Upper lobe of right lung (tissue), 1 donor: ENCODE measurements around the gene SS18L1. TPM values are rescaled to one million over a fixed set of nuclear protein-coding genes. Genes with fewer than 3 reads are reported as not detected.

ENCODE experiments used
- ATAC-seq: fragments of 200-7000 bp; cut with Tn5 transposase; one replicate; pipeline ENCODE4 v1.9.1; 2020; ENCODE audit warnings: mild to moderate bottlenecking, moderate library complexity
- DNase-seq: peaks from one replicate; pipeline ENCODE4 v3.0.0-alpha.2; 2020
- H3K27ac ChIP-seq: fragments of 200-600 bp; one replicate; pipeline ENCODE4 v1.8.0; 2022
- H3K27me3 ChIP-seq: fragments of 200-600 bp; one replicate; pipeline ENCODE4 v1.8.0; 2022; ENCODE audit warnings: mild to moderate bottlenecking
- H3K36me3 ChIP-seq: fragments of 200-600 bp; one replicate; pipeline ENCODE4 v1.8.0; 2022
- H3K4me1 ChIP-seq: fragments of 200-600 bp; one replicate; pipeline ENCODE4 v1.8.0; 2022
- H3K4me3 ChIP-seq: fragments of 200-600 bp; one replicate; pipeline ENCODE4 v1.8.0; 2022; ENCODE audit warnings: mild to moderate bottlenecking
- H3K9me3 ChIP-seq: fragments of 200-600 bp; one replicate; pipeline ENCODE4 v1.8.0; 2022
- intact Hi-C: fragments of 100-400 bp; cut with DNase I; formaldehyde crosslinking; loops from one replicate; pipeline ENCODE4 v1.11.0; 2022
- total RNA-seq: library from RNA; stranded (reverse); fragmentation: NEBNext Ultra II Directional; extraction: Animal tissue kit (Norgen Biotek cat#: 25700); gene quantifications from one replicate; pipeline ENCODE4 v1.2.1, GENCODE V29; 2021
- TF ChIP-seq, protein P1 (sequence below): fragments of 200-600 bp; IDR thresholded peaks from one replicate; pipeline ENCODE4 v1.8.0; 2022; ENCODE audit warnings: antibody characterized with exemption
- donor health status: DM: no; HTN: yes; CAD: no; lungs with severe emphysema.

SS18L1 gene
- total RNA-seq, 1 donor from 2014 or later, result 12.6 TPM

DNA sequence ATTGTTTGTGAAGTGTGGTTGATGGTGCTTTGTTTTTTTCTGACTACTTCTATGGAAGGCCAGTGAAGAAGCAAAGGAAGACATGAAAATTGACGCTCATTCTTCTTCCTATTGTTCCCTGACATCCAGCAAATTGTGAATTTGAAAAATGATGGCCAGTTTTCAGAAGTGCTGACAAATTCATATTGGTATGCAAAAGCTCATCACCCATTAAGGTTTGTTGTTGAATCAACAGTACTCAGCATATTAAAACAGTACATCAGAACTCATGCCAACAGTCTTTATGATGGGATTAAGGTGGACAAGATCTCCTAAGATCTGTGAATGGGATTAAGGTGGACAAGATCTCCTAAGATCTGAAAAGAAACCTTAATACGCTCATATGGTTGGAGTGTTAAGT, 38.2 kb downstream of the SS18L1 start:
- intact Hi-C loops, result no loop called here
- no peak for DNase-seq
- TF ChIP-seq, protein P1, sequence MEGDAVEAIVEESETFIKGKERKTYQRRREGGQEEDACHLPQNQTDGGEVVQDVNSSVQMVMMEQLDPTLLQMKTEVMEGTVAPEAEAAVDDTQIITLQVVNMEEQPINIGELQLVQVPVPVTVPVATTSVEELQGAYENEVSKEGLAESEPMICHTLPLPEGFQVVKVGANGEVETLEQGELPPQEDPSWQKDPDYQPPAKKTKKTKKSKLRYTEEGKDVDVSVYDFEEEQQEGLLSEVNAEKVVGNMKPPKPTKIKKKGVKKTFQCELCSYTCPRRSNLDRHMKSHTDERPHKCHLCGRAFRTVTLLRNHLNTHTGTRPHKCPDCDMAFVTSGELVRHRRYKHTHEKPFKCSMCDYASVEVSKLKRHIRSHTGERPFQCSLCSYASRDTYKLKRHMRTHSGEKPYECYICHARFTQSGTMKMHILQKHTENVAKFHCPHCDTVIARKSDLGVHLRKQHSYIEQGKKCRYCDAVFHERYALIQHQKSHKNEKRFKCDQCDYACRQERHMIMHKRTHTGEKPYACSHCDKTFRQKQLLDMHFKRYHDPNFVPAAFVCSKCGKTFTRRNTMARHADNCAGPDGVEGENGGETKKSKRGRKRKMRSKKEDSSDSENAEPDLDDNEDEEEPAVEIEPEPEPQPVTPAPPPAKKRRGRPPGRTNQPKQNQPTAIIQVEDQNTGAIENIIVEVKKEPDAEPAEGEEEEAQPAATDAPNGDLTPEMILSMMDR, result no peak
- H3K27ac ChIP-seq, result peak overlapping the region; percentile 97
- no peaks in the 10 kb centered on the region for H3K9me3 ChIP-seq
- H3K36me3 ChIP-seq, result peaks cover 5% of the 10 kb centered on the region
- H3K4me1 ChIP-seq, result peaks cover 14% of the 10 kb centered on the region
- H3K4me3 ChIP-seq, result peak overlapping the region; percentile 94
- ATAC-seq, result no peak
- H3K27me3 ChIP-seq, result no peaks in the 10 kb centered on the region

DNA sequence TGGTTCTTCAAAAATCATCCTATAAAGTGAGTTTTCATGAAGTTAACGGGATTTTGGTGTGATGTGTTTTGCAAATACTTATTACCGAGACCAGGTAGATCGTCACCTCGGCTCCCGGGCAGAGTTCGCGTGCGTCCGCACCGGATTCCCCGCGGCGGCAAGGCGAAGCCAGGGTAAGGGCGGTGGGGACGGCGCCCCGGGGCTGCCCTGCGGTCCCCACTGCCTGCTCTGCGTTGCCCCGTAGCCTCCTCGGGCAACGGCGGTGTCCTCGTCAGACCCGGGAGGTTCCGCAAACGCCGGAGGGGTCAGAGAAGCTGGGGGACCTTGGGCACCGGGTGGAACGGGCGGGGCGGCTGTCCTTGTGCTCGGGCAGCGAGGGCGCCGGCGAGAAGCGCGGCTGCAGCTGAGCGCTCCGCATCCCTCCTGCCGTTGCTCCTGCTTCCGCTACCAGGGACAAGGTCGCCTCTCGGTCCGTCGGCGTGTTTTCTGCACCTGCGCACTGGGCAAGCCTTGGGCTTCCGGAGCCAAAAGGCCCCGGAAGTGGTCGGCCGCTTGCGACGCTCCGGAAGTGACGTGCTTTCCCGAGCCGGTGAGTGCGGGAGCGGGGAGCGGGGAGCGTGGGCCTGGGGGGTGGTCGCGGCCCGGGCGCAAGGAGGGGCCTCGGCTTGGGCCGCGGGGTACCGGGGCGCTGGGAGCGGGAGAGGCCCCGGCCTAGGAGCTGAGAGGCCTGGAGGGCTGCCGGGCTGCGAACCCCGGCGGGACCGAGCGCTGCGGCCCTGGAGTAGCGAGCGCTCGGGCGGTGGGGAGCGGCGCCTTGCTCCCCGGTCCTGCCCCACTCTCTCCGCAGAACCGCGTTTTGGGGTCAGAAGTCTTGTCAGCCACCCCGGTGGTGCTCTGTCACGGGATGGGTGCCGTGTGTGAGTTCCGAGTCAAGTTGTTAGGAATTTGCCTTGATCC, 39.2 kb downstream of the SS18L1 start, which contains the start of gene MTG2:
Gene MTG2, plus strand, starts transcription at position 560 of the 957 bp plus-strand sequence. CDS start 10,393 bp downstream, outside the sequence.
- TF ChIP-seq, protein P1, result no peak
- Histone ChIP-seq H3K4me1 (peaks cover 23% of the 10 kb centered on the region), H3K4me3 (peak within 1 kb of the TSS; percentile 94), H3K36me3 (peaks cover 4% of the 10 kb centered on the region), H3K27me3 (no peaks in the 10 kb centered on the region), H3K27ac (peak within 1 kb of the TSS; percentile 97), H3K9me3 (no peaks in the 10 kb centered on the region)
- intact Hi-C loops, result no loop called here
- DNase-seq, result peak; percentile 98
- peak; percentile 98 for ATAC-seq

DNA sequence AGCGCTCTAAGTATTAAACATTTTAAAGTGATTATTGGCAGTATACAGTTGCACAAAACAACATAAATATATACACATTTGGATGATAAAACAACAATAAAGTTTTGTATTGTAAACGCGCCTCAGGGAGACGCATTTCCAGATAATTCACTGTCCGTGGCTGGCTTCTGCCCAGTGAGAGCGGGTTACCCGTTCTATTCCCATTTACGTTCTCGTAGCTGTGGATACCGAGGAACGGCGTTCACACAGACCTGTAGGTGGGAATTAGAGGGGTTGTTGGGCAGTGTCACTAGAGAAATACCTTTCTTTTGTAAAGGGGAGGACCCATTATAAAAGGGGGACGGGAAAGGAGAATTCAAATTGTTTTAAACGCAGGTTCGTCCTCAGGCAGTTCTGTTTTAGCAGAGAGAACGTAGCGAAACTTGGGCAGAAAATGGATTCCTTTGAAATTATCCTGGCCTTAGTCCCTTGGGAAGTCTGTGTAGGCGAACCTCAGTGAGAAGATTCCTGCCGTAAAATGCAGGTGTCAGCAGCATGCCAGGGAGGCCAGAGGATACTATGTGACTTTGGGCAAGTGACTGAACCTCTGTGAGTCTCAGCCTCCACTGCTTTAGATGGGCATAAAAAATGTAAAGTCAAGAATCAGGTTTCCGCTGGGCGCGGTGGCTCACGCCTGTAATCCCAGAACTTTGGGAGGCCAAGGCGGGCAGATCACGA, 40.0 kb downstream of the SS18L1 start:
- peaks cover 4% of the 10 kb centered on the region for H3K36me3 ChIP-seq
- H3K4me1 ChIP-seq, result peaks cover 25% of the 10 kb centered on the region
- TF ChIP-seq, protein P1, result no peak
- no peak for DNase-seq
- H3K27me3 ChIP-seq, result no peaks in the 10 kb centered on the region
- peak overlapping the region; percentile 97 for H3K27ac ChIP-seq
- no peak for ATAC-seq
- intact Hi-C loops, result no loop called here
- no peaks in the 10 kb centered on the region for H3K9me3 ChIP-seq
- H3K4me3 ChIP-seq, result peak overlapping the region; percentile 94

DNA sequence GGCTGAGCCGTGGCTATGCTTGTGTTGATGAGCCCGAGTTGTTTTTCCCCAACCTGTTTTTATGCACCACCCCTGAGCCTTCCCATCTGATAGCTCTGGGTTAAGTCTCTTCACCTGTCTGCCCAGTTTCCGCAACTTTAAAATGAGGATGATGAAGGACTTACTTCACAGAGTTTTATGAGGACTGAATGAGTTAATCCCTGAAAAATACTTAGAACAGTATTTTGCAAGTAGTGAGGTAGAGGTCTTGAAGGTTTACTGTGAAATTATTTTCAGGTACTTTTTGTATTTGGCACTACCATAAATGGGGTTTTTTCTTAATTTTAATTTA, 42.5 kb downstream of the SS18L1 start:
- no peak overlapping the region for H3K27ac ChIP-seq
- H3K4me1 ChIP-seq, result peaks cover 25% of the 10 kb centered on the region
- TF ChIP-seq, protein P1, result no peak

DNA sequence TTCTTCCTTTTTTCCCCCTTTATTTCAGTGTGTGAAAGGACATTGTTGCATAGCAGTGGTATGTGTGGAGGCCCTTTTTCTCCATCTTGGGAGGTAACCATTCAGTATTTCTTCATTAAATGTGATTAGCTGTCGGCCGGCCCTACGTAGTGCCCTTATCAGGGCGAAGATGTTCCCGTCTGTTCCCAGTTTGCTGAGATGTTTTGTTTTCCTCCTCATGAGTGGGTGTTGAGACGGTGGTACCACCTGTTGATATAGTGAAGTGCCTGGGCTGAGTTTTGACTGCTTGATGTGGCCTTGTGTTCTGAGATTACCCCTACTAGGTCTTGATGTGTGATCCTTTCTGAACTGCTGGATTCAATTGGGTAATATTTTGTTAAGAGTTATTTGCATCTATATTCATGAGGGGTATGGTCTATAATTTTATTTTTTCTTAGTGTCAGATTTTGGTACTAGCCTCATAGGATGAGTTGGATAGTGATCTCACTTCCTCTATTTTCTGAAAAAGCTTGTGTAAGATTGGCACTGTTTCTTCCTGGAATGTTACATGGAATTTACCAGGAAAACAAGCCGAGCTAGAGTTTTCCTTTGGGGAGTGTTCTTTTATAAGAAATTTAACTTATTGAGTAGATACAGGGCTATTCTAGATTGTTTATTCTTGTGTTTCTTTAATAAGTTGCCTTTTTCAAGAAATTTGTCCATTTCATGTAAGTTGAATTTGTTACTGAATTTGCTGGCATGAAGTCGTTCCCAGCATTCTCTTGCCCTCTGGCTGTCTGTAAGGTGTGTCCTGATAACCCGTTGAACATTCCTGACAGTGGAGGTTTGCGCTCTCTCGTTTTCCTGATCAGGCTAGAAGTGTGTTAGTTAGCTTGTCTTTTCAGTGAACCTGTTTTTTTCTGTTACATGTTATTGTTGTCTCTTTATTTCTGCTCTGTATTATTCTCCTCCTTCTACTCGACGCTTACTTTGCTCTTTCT, 43.6 kb downstream of the SS18L1 start:
- no peak for ATAC-seq
- TF ChIP-seq, protein P1, result no peak
- peaks cover 22% of the 10 kb centered on the region for H3K4me1 ChIP-seq
- no peak overlapping the region for H3K4me3 ChIP-seq
- peak overlapping the region; percentile 12 for H3K27ac ChIP-seq
- H3K36me3 ChIP-seq, result peaks cover 19% of the 10 kb centered on the region
- DNase-seq, result no peak
- no peaks in the 10 kb centered on the region for H3K27me3 ChIP-seq
- intact Hi-C loops, result no loop called here
- no peaks in the 10 kb centered on the region for H3K9me3 ChIP-seq

More for the DNA sequence above, 42.5 kb downstream of the SS18L1 start:
- no peaks in the 10 kb centered on the region for H3K9me3 ChIP-seq
- intact Hi-C loops, result no loop called here
- no peak for ATAC-seq
- H3K4me3 ChIP-seq, result no peak overlapping the region
- H3K27me3 ChIP-seq, result no peaks in the 10 kb centered on the region
- no peak for DNase-seq
- H3K36me3 ChIP-seq, result peaks cover 19% of the 10 kb centered on the region
